Activated CD8-positive, alpha-beta T cell treated with anti-CD3 and anti-CD28 coated beads for 36 hours (primary cell): ENCODE results near the gene MYH8. TPM values are rescaled to one million over a fixed set of nuclear protein-coding genes. Genes with fewer than 3 reads are reported as not detected.

ENCODE experiments used
- ATAC-seq: fragments of 200-7000 bp; cut with Tn5 transposase; one replicate; pipeline ENCODE4 v1.10.0; 2021; ENCODE audit warnings: mild to moderate bottlenecking, moderate library complexity
- CTCF ChIA-PET: fragments of 350-600 bp; sonication (Branson Sonifier 250); formaldehyde crosslinking; loops from one replicate; lab custom pipeline; 2021; ENCODE audit warnings: antibody characterized with exemption; lab: Charles Lee
- POLR2A ChIA-PET: fragments of 350-600 bp; sonication (Branson Sonifier 250); formaldehyde crosslinking; loops from one replicate; lab custom pipeline; 2021; ENCODE audit warnings: antibody characterized with exemption; lab: Charles Lee
- DNase-seq: peaks from one replicate; pipeline ENCODE4 v3.0.0-alpha.2; 2020
- H3K27ac Mint-ChIP-seq: one replicate; pipeline ENCODE4 v1.8.0; 2021; ENCODE audit warnings: mild to moderate bottlenecking, mixed read lengths
- H3K27me3 Mint-ChIP-seq: one replicate; pipeline ENCODE4 v1.8.0; 2021; ENCODE audit warnings: mixed read lengths
- H3K36me3 Mint-ChIP-seq: one replicate; pipeline ENCODE4 v1.8.0; 2021; ENCODE audit warnings: low read depth, mixed read lengths
- H3K4me1 Mint-ChIP-seq: one replicate; pipeline ENCODE4 v1.8.0; 2021; ENCODE audit warnings: low read depth, mixed read lengths
- H3K4me3 Mint-ChIP-seq: one replicate; pipeline ENCODE4 v1.8.0; 2021; ENCODE audit warnings: mild to moderate bottlenecking, moderate library complexity, mixed read lengths
- H3K9me3 Mint-ChIP-seq: one replicate; pipeline ENCODE4 v1.8.0; 2021; ENCODE audit warnings: mixed read lengths
- CTCF ChIP-seq: fragments of 200-600 bp; IDR thresholded peaks from one replicate; pipeline ENCODE4 v1.8.0; 2022; ENCODE audit warnings: antibody characterized with exemption, mild to moderate bottlenecking
- intact Hi-C: fragments of 100-400 bp; cut with micrococcal nuclease; formaldehyde crosslinking; loops from one replicate; pipeline ENCODE4 v1.10.0; 2022
- total RNA-seq, 2 experiments: library from RNA; stranded (reverse); gene quantifications; one replicate each; pipeline ENCODE4 v1.2.3, GENCODE V29; 2021

Gene MYH8
- total RNA-seq, 2 experiments from 2014 or later: not detected

GRCh38 chr17:10428781-10429180 lies 7.0 kb upstream of the MYH8 start:
- ATAC-seq: no peak
- intact Hi-C loops: no loop called here
- ChIA-PET CTCF (no interaction called here), POLR2A (no interaction called here)
- Mint-ChIP-seq H3K27ac (no peak overlapping the region), H3K9me3 (peaks cover 7% of the 10 kb centered on the region), H3K4me1 (no peaks in the 10 kb centered on the region), H3K36me3 (no peaks in the 10 kb centered on the region), H3K4me3 (no peak overlapping the region), H3K27me3 (peaks cover 20% of the 10 kb centered on the region)
- TF ChIP-seq CTCF: no peak
- DNase-seq: no peak

GRCh38 chr17:10421211-10421610 lies 539 bp downstream of the MYH8 start:
- no peaks in the 10 kb centered on the region for H3K9me3 Mint-ChIP-seq
- H3K4me3 Mint-ChIP-seq: no peak overlapping the region
- intact Hi-C loops: no loop called here
- no peak overlapping the region for H3K27ac Mint-ChIP-seq
- DNase-seq (no peak), ATAC-seq (no peak)
- peaks cover 2% of the 10 kb centered on the region for H3K27me3 Mint-ChIP-seq
- CTCF ChIA-PET: interaction anchor here (1.3 kb wide), 1 partner anchor 93 kb away, joined by 5 read pairs; no protein-coding TSS in a partner anchor
- TF ChIP-seq CTCF: no peak
- no peaks in the 10 kb centered on the region for H3K4me1 Mint-ChIP-seq
- H3K36me3 Mint-ChIP-seq: no peaks in the 10 kb centered on the region
- POLR2A ChIA-PET: no interaction called here

GRCh38 chr17:10420811-10421210 lies 939 bp downstream of the MYH8 start:
- no peaks in the 10 kb centered on the region for H3K9me3 Mint-ChIP-seq
- ChIA-PET CTCF (interaction anchor here (1.3 kb wide), 1 partner anchor 93 kb away, joined by 5 read pairs; no protein-coding TSS in a partner anchor), POLR2A (no interaction called here)
- H3K36me3 Mint-ChIP-seq: no peaks in the 10 kb centered on the region
- no peak for DNase-seq
- H3K27ac Mint-ChIP-seq: no peak overlapping the region
- no peaks in the 10 kb centered on the region for H3K4me1 Mint-ChIP-seq
- H3K4me3 Mint-ChIP-seq: no peak overlapping the region
- ATAC-seq: no peak
- intact Hi-C loops: no loop called here
- no peak for TF ChIP-seq CTCF
- H3K27me3 Mint-ChIP-seq: peaks cover 5% of the 10 kb centered on the region

GRCh38 chr17:10417431-10417830 lies 4.3 kb downstream of the MYH8 start:
- CTCF ChIA-PET: no interaction called here
- no peak for TF ChIP-seq CTCF

GRCh38 chr17:10415161-10415560 lies 6.6 kb downstream of the MYH8 start:
- ChIA-PET CTCF (no interaction called here), POLR2A (no interaction called here)
- H3K9me3 Mint-ChIP-seq: no peaks in the 10 kb centered on the region
- TF ChIP-seq CTCF: no peak
- H3K4me3 Mint-ChIP-seq: no peak overlapping the region
- ATAC-seq: no peak
- no peaks in the 10 kb centered on the region for H3K36me3 Mint-ChIP-seq
- H3K27me3 Mint-ChIP-seq: peaks cover 11% of the 10 kb centered on the region
- intact Hi-C loops: no loop called here
- no peak for DNase-seq
- H3K27ac Mint-ChIP-seq: no peak overlapping the region
- no peaks in the 10 kb centered on the region for H3K4me1 Mint-ChIP-seq

More at GRCh38 chr17:10417431-10417830, 4.3 kb downstream of the MYH8 start:
- H3K4me3 Mint-ChIP-seq: no peak overlapping the region
- no peaks in the 10 kb centered on the region for H3K9me3 Mint-ChIP-seq
- ATAC-seq (no peak), DNase-seq (no peak)
- peaks cover 13% of the 10 kb centered on the region for H3K27me3 Mint-ChIP-seq
- H3K4me1 Mint-ChIP-seq: no peaks in the 10 kb centered on the region
- POLR2A ChIA-PET: no interaction called here
- no peak overlapping the region for H3K27ac Mint-ChIP-seq
- H3K36me3 Mint-ChIP-seq: no peaks in the 10 kb centered on the region
- intact Hi-C loops: no loop called here
